ENCODE measurements around the gene NAPEPLD. TPM values are rescaled to one million over a fixed set of nuclear protein-coding genes. Genes with fewer than 3 reads are reported as not detected.
"Not testable (repeated sequence)": the region's sequence is repeated elsewhere in the genome, so short reads cannot be mapped to it uniquely, and the experiment has no call there.

NAPEPLD gene
- total RNA-seq: 1 to 10 TPM; 1.5 to 8.4 (median 4.7) TPM

DNA sequence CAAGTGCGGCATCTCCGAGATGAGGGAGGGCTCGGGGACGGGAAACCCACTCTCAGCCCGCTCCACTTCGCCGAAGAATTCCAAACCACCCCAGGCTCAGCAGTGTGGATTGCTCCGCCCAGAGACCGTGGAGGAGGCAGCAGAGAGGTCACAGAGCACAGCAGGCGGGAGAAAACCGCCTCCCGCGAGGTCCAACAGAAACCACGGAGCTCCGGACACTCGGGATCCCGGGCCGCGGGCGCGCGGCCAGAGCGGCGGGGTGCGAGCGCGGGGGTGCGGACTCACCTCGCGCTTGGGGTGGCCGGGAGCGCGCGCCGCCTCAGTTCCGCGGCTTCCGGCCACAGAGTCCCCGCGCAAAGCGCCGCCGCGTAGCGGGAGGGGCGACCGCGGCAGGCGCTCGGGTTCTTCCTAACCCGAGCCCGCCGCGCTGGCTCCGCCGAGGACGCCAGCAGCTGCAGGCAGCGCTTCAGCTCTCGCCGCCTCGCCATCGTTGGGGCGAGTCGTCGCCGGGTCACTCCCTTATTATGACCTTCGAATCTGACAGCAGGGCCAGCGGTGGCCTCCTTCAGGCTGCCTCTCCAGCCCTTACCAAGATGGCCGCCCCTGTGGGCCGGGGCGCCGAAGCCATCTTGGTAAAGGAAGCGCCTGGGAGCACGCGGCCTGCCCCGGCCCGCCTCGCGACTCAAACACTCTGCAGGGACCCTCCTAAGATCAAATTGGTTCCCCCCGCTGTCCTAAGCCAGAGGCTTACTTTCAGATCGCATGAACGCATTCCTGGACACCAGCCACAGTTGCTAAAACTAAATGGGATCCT lies at the start of gene NAPEPLD:
Gene NAPEPLD, minus strand, starts transcription at position 106 of the 814 bp plus-strand sequence. CDS start 20,323 bp downstream, outside the sequence.
- TF ChIP-seq, protein P1, sequence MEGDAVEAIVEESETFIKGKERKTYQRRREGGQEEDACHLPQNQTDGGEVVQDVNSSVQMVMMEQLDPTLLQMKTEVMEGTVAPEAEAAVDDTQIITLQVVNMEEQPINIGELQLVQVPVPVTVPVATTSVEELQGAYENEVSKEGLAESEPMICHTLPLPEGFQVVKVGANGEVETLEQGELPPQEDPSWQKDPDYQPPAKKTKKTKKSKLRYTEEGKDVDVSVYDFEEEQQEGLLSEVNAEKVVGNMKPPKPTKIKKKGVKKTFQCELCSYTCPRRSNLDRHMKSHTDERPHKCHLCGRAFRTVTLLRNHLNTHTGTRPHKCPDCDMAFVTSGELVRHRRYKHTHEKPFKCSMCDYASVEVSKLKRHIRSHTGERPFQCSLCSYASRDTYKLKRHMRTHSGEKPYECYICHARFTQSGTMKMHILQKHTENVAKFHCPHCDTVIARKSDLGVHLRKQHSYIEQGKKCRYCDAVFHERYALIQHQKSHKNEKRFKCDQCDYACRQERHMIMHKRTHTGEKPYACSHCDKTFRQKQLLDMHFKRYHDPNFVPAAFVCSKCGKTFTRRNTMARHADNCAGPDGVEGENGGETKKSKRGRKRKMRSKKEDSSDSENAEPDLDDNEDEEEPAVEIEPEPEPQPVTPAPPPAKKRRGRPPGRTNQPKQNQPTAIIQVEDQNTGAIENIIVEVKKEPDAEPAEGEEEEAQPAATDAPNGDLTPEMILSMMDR (IDR thresholded peaks at IDR 0.05): peak in 1 of 6 experiments; percentile 8
- peak in 1 of 4 donors; percentile 38 for TF ChIP-seq POLR2A (IDR thresholded peaks at IDR 0.05)
- H3K27me3 ChIP-seq: peaks cover 0 to 48% (median 0%) of the 10 kb centered on the region in 4 donors
- H3K36me3 ChIP-seq: no peaks in the 10 kb centered on the region
- peaks cover 3 to 51% (median 6%) of the 10 kb centered on the region in 3 donors for H3K4me1 ChIP-seq
- 4% methylated on average over 5 to 17 of the region's 82 CpGs for WGBS, 2 donors
- H3K27ac ChIP-seq: peak within 1 kb of the TSS; percentile 91 to 96 (median 94)
- intact Hi-C loops (cut with DNase I): no loop called here
- DNase-seq: peak; percentile 4
- no peaks in the 10 kb centered on the region for H3K9me3 ChIP-seq
- H3K4me3 ChIP-seq: peak within 1 kb of the TSS; percentile 47 to 87 (median 72)

DNA sequence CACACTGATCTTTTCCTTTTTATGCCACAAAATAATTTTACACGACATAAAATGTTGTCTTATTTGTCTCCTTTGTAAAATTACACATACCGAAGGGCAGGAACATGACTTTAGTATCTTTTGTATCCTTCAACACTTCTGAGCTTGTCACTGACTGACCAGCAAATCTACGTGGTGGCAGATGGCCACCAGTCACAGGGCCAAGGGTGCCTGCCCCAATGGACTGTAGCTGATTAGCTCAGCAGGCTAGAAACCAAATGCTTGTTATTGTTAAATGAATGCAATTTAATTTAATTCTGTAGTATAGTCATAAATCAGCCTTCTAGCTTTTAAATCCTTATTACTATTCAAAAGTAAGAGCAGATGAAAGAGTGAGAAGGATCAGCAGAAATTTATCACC lies 49.2 kb upstream of the NAPEPLD start:
- H3K9me3 ChIP-seq; H3K4me3 ChIP-seq; intact Hi-C loops (cut with DNase I); H3K27ac ChIP-seq; H3K4me1 ChIP-seq; H3K36me3 ChIP-seq; H3K27me3 ChIP-seq; DNase-seq: not testable (repeated sequence)
- WGBS, 2 donors: 68 to 72% methylated on average over 3 of the region's 3 CpGs

DNA sequence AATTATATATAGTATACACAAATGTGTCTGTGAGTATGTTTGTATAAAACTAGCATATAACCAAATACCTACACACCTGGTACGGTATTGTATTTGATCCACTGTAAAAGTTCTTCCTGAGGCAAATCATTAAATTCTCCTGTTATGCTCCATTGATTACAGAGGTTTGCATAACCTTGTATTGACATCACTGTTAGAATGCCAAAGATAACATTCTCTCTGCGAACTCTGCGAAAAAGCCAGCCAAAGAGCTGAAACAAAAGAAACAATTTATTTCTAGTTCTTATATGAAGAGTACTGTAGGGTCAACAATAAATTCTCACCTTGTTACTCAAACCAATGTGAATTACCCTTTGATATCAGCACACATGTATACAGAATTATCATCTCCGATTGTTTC lies 46.5 kb upstream of the NAPEPLD start:
- 46 to 47% methylated on average over 4 of the region's 4 CpGs for WGBS, 2 donors
- H3K27me3 ChIP-seq; intact Hi-C loops (cut with DNase I); H3K4me3 ChIP-seq; H3K36me3 ChIP-seq; DNase-seq; H3K9me3 ChIP-seq; H3K27ac ChIP-seq; H3K4me1 ChIP-seq: not testable (repeated sequence)

DNA sequence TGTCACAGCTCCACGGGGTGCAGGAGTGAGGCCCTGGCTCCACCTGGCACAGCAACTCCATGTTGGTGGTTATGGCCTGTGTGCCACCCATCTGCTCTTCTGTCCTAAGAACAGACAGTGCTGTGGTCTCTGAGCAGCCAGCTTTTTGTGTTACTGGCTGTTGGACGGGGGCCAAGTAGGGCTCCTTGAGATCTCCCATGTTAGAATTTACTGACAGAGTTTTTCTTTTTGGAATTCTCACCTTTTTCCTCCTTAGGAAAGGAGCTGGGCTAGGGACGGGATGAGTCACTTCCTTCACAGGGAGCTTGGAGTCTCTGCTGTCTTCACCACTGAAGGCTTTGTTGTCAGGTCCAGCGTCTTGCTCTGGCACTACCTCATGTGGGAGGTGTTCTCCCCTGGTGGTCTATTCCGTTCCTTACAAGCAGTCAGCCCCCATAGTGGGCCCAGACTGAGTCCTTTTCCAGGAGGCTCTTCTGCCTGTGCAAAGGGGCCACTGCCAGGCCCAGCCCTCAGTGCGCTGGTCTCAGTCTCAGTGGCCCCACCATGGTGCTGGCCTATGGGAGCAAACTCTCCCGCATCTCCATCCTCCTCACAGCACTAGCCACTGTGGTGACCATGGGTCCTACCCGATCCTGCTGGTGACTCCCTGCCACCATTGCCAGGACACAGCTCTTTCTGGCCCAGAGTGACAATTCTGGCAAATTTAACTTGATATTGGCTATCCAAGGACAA lies 23.7 kb upstream of the NAPEPLD start:
- 57 to 83% methylated on average over 1 to 2 of the region's 8 CpGs for WGBS, 2 donors
- H3K4me1 ChIP-seq; intact Hi-C loops (cut with DNase I); H3K4me3 ChIP-seq; H3K27ac ChIP-seq; H3K9me3 ChIP-seq; H3K27me3 ChIP-seq; DNase-seq; H3K36me3 ChIP-seq: not testable (repeated sequence)

DNA sequence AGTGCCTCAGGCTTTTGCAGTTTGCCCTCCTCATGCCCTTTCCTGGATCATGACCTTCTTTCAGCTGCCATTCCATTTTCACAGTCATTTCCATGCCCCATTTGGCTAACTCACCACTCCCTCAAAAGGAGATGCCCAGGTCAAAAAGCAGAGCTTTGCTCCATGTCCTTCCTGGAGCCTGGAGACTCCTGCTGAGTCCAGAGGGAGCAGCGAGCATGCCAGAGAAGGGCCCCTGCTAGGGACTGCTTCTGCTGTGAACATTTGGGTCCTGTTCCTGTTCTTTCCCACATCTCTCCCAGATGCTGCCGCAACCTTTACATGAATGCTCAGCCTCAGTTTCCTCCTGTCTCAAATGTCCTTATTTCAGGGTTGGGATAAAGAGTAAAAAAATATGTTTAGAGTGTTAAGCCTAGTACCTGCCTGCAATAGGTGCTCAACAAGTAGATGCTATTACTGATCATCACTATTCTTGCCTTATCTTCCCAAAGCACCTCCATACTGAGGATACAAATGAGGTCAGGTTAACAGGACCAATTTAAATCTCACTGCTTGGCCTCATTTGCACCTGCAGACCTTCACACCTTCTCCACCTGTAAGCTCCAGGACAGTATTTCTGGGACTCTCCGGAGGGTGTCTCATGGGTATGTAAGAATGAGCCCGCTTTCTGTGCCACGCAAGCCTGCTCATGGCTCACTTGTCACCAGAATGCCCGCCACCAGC lies 23.0 kb upstream of the NAPEPLD start:
- intact Hi-C loops (cut with DNase I); H3K4me3 ChIP-seq; DNase-seq; H3K9me3 ChIP-seq; H3K27ac ChIP-seq; H3K36me3 ChIP-seq; H3K4me1 ChIP-seq; H3K27me3 ChIP-seq: not testable (repeated sequence)
- WGBS, 2 donors: 86 to 93% methylated on average over 6 of the region's 6 CpGs

DNA sequence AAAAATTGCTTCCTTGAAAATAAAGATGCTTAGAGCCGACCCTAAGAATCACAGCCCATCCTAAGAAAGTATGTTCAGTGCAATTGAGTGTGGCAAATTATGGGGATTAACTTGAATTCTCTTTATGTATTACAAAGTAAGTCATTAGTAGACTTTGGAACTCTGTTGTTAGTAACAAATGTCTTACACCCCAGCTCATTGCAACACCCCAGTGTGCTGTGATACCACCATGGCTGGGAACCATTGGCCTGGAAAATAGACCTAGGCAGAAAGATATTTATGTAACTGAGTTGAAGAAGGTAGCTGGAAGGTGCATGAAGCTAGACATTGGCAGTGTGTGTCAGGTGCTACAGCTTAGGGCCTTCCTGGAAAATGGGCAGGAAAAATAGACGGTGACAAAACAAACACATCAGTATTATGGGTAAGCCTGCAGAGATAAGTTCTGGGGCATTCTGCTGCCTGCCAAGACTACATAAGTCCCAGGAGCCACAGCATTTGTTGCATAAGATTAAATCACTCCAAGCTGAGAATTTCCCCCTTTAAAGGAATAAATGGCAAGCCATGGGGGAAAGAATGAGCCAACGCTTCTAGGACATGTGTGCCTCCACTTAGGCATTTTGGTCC lies 18.1 kb upstream of the NAPEPLD start:
- intact Hi-C loops (cut with DNase I); DNase-seq; H3K4me1 ChIP-seq; H3K36me3 ChIP-seq; H3K4me3 ChIP-seq; H3K27me3 ChIP-seq; H3K27ac ChIP-seq; H3K9me3 ChIP-seq: not testable (repeated sequence)
- WGBS, 2 donors: 88 to 91% methylated on average over 3 of the region's 3 CpGs

DNA sequence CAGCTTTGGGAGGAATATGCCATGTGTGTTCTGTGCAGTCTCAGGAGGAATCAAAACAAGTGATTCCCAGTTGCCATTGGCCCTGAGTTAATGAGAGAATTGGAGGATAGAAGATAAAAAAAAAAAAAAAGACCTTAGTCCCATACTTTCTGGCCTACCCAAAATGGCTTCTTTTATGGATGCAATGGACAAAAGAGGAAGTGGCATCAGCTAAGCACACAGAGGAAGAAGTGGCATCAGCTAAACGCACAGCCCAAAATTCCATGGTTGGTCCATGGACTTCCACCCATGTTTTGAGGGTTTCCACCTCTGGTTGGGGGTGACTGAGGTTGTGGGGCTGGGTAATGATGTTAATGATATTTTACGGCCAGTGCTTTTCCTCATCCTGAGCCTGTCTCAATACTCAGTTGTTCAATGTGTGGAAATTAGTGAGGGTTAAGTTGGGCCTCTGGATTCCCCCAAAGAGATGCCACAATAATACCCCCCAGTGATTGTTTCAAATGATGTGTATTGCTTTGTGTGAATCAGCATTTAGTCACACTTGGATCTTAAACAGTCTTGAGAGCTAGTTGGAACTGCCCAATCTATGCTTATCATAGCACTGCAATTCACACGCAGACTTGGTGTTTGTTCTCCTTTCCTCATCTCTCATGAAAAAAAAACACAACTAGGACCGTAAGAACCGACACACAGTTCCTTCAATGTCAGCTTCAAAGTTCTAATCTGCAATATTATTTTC lies 14.4 kb upstream of the NAPEPLD start:
- intact Hi-C loops (cut with DNase I); H3K27me3 ChIP-seq; H3K9me3 ChIP-seq; DNase-seq; H3K36me3 ChIP-seq; H3K27ac ChIP-seq; H3K4me1 ChIP-seq; H3K4me3 ChIP-seq: not testable (repeated sequence)
- 70 to 83% methylated on average over 5 of the region's 5 CpGs for WGBS, 2 donors

DNA sequence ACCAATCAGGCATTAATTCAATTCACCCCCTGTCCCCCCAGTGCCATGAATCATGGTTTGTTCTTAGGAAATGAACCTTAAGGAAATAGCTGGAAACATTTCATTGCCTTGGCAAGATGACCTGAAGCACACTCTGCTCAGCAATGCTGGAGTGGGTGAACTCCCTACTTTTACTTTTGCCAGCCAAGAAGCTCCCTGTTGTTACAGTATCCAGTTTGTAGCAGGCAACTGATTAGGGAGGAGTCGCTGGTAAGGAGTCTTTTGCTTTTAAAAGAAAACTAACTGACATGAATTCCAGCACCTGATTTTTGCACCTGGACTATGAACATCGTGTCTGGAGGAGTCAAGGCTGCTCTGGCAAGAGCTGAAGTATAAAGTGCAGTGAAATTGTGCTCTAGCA lies 13.7 kb upstream of the NAPEPLD start:
- 59 to 67% methylated on average over 2 of the region's 2 CpGs for WGBS, 2 donors
- H3K9me3 ChIP-seq; H3K36me3 ChIP-seq; H3K4me3 ChIP-seq; H3K27me3 ChIP-seq; intact Hi-C loops (cut with DNase I); H3K4me1 ChIP-seq; H3K27ac ChIP-seq; DNase-seq: not testable (repeated sequence)

DNA sequence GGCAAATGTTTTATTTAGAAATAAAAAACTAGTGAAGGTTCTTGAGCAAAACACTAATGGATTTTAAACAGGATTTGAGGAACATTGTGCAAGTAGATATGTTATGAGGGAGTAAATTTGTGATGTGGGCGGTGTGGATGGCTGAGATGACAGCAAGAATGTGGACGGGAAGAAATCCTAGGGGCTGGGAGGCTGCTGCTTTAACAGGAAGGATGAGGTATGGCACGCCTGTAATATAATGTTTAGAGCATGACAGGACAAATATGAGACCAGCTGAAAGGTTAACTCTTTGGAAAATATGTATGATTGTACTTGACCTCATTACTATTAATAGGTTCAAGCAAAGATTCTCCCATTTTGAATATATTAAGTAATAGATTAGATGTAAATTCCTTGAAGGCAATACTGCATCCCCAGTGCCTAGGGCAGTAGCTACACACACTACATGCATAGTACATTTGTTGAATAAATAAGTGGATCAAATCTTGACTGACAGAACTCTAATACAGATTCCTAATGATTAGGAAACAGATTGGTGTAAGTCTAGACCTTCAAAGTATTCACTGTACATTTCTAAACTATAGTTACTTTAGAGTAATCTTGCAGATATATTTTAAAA lies 13.2 kb upstream of the NAPEPLD start:
- H3K4me1 ChIP-seq; intact Hi-C loops (cut with DNase I); H3K27ac ChIP-seq; H3K9me3 ChIP-seq; DNase-seq; H3K4me3 ChIP-seq; H3K36me3 ChIP-seq: not testable (repeated sequence)
- H3K27me3 ChIP-seq: peaks cover 0 to 10% (median 0%) of the 10 kb centered on the region in 4 donors
- 42 to 66% methylated on average over 3 of the region's 3 CpGs for WGBS, 2 donors

DNA sequence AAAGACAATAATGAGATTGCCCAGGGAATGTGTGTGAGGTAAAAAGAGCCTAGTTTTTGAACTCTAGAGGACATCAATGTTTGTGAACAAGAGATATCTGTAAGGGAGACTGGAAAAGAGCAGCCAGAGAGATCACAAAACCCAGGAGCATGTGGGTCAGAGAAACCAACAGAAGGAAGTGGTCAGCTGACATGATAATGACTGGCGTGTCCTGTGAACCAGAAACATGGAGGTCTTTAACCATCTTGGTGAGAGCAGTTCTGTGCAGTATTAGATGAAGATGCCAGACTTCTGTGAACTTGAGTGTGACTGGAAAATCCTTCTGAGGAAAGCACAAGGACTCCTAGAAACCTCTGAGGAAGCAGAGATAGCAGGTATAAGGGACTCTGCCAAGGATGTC lies 10.2 kb upstream of the NAPEPLD start:
- H3K27me3 ChIP-seq: peaks cover 0 to 16% (median 0%) of the 10 kb centered on the region in 4 donors
- H3K4me3 ChIP-seq; H3K27ac ChIP-seq; H3K36me3 ChIP-seq; DNase-seq; intact Hi-C loops (cut with DNase I); H3K4me1 ChIP-seq; H3K9me3 ChIP-seq: not testable (repeated sequence)
- WGBS, 2 donors: 78 to 82% methylated on average over 1 of the region's 1 CpG
